ENCODE results near the gene PPP2R5E.

The PPP2R5E gene

GRCh38 chr14:63454863-63455622 lies 88.1 kb downstream of the PPP2R5E start:
- H3K36me3 ChIP-seq (ENCODE audit: control insufficient read depth, insufficient read depth, low read length), result no peaks in the 10 kb centered on the region
- H3K27ac ChIP-seq (ENCODE audit: low read length), result no peak overlapping the region
- DNase-seq (ENCODE audit: low read depth, low spot score), result no peak
- H3K9me3 ChIP-seq (ENCODE audit: control insufficient read depth, insufficient read depth, low read length), result no peaks in the 10 kb centered on the region
- H3K4me1 ChIP-seq (ENCODE audit: control insufficient read depth, insufficient read depth, low read length), result no peaks in the 10 kb centered on the region
- H3K4me3 ChIP-seq (ENCODE audit: low read length), result no peak overlapping the region
- WGBS (ENCODE audit: insufficient coverage, insufficient read length), result no CpG with 5 or more reads among the region's 2 CpGs
- no peaks in the 10 kb centered on the region for H3K27me3 ChIP-seq (ENCODE audit: control insufficient read depth, insufficient read depth, low read length)

- no peak for DNase-seq (ENCODE audit: low read depth, low spot score)
- WGBS (ENCODE audit: insufficient coverage, insufficient read length), result no CpG with 5 or more reads among the region's 3 CpGs
- no peak overlapping the region for H3K27ac ChIP-seq (ENCODE audit: low read length)
These were observed 88.7 kb downstream of the PPP2R5E start for GRCh38 chr14:63454436-63454835.

GRCh38 chr14:63453443-63453936 lies 89.7 kb downstream of the PPP2R5E start:
- no CpG with 5 or more reads among the region's 8 CpGs for WGBS (ENCODE audit: insufficient coverage, insufficient read length)
- H3K4me3 ChIP-seq (ENCODE audit: low read length), result no peak overlapping the region
- no peaks in the 10 kb centered on the region for H3K9me3 ChIP-seq (ENCODE audit: control insufficient read depth, insufficient read depth, low read length)
- H3K27me3 ChIP-seq (ENCODE audit: control insufficient read depth, insufficient read depth, low read length), result no peaks in the 10 kb centered on the region
- H3K27ac ChIP-seq (ENCODE audit: low read length), result no peak overlapping the region
- H3K4me1 ChIP-seq (ENCODE audit: control insufficient read depth, insufficient read depth, low read length), result no peaks in the 10 kb centered on the region
- H3K36me3 ChIP-seq (ENCODE audit: control insufficient read depth, insufficient read depth, low read length), result no peaks in the 10 kb centered on the region
- DNase-seq (ENCODE audit: low read depth, low spot score), result no peak

More at GRCh38 chr14:63454436-63454835, 88.7 kb downstream of the PPP2R5E start:
- Histone ChIP-seq H3K36me3 (ENCODE audit: control insufficient read depth, insufficient read depth, low read length) (no peaks in the 10 kb centered on the region), H3K4me1 (ENCODE audit: control insufficient read depth, insufficient read depth, low read length) (no peaks in the 10 kb centered on the region), H3K4me3 (ENCODE audit: low read length) (no peak overlapping the region), H3K27me3 (ENCODE audit: control insufficient read depth, insufficient read depth, low read length) (no peaks in the 10 kb centered on the region), H3K9me3 (ENCODE audit: control insufficient read depth, insufficient read depth, low read length) (no peaks in the 10 kb centered on the region)

DNA sequence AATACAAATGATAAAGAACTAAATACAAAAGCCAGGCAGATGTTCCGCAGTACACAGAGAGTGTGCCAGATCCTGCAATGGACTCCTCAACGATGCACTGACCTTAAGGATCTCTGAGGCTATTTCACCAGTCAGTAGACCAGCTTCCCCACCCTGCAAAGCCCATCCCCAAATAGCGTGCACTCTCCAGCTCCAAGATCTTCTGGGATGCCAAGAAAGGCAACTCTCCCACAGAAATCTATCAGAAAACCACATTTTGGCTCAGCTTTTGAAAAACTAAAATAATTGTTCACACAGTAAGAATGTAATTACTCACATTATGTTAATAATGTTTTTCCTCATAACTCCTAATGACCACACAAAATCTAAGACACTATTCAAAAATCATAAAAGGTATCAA lies 90.4 kb downstream of the PPP2R5E start:
- Histone ChIP-seq H3K4me3 (ENCODE audit: low read length) (no peak overlapping the region), H3K9me3 (ENCODE audit: control insufficient read depth, insufficient read depth, low read length) (no peaks in the 10 kb centered on the region), H3K27ac (ENCODE audit: low read length) (no peak overlapping the region), H3K27me3 (ENCODE audit: control insufficient read depth, insufficient read depth, low read length) (no peaks in the 10 kb centered on the region), H3K4me1 (ENCODE audit: control insufficient read depth, insufficient read depth, low read length) (no peaks in the 10 kb centered on the region), H3K36me3 (ENCODE audit: control insufficient read depth, insufficient read depth, low read length) (no peaks in the 10 kb centered on the region)
- no CpG with 5 or more reads among the region's 3 CpGs for WGBS (ENCODE audit: insufficient coverage, insufficient read length)
- DNase-seq (ENCODE audit: low read depth, low spot score), result no peak

DNA sequence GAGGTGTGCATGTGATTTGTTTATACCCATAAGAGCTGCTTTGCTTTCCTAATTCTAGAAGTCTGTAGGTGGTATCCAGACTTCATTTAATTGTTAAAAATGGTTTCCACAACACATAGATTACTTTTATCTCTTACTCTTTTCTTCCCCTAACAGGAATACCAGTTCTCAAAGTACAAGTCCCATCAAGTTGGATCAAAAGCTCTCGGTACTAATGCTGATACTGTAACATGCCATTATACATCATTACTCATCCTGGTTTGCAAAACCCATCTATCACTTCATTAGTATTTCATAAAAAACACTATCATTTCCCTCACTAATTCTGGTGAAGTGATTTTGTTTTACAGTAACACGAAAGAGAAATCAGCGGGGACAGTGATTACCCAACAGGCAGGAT lies 94.3 kb downstream of the PPP2R5E start:
- no peaks in the 10 kb centered on the region for H3K9me3 ChIP-seq (ENCODE audit: control insufficient read depth, insufficient read depth, low read length)
- H3K27me3 ChIP-seq (ENCODE audit: control insufficient read depth, insufficient read depth, low read length), result no peaks in the 10 kb centered on the region
- no peak overlapping the region for H3K27ac ChIP-seq (ENCODE audit: low read length)
- H3K36me3 ChIP-seq (ENCODE audit: control insufficient read depth, insufficient read depth, low read length), result no peaks in the 10 kb centered on the region
- WGBS (ENCODE audit: insufficient coverage, insufficient read length), result no CpG with 5 or more reads among the region's 3 CpGs
- H3K4me3 ChIP-seq (ENCODE audit: low read length), result no peak overlapping the region
- no peaks in the 10 kb centered on the region for H3K4me1 ChIP-seq (ENCODE audit: control insufficient read depth, insufficient read depth, low read length)
- no peak for DNase-seq (ENCODE audit: low read depth, low spot score)

DNA sequence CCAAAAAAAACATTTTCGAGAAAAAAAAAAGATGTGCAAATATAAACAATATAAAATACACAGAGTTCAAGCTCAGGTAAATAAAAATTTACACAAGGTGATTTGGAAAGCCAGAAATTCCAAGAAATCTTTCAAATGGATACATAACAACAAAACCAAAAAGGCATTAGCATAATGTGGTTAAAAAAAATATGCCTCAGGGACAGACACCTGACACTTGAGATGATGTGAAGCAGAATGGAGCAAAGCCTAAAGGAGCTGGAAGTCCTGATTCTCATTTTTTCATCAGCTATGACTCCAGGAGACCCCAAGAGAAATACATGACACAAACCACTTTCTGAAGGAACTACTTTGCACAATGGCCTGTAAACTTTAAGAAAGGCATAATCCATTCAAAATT lies 98.6 kb downstream of the PPP2R5E start:
- no CpG with 5 or more reads among the region's 1 CpG for WGBS (ENCODE audit: insufficient coverage, insufficient read length)
- H3K4me3 ChIP-seq (ENCODE audit: low read length), result no peak overlapping the region
- H3K9me3 ChIP-seq (ENCODE audit: control insufficient read depth, insufficient read depth, low read length), result no peaks in the 10 kb centered on the region
- H3K4me1 ChIP-seq (ENCODE audit: control insufficient read depth, insufficient read depth, low read length), result no peaks in the 10 kb centered on the region
- no peak overlapping the region for H3K27ac ChIP-seq (ENCODE audit: low read length)
- no peaks in the 10 kb centered on the region for H3K36me3 ChIP-seq (ENCODE audit: control insufficient read depth, insufficient read depth, low read length)
- no peak for DNase-seq (ENCODE audit: low read depth, low spot score)
- no peaks in the 10 kb centered on the region for H3K27me3 ChIP-seq (ENCODE audit: control insufficient read depth, insufficient read depth, low read length)

GRCh38 chr14:63443988-63444387 lies 99.2 kb downstream of the PPP2R5E start:
- H3K36me3 ChIP-seq (ENCODE audit: control insufficient read depth, insufficient read depth, low read length), result no peaks in the 10 kb centered on the region
- WGBS (ENCODE audit: insufficient coverage, insufficient read length), result 100% methylated on average over 1 of the region's 3 CpGs
- no peaks in the 10 kb centered on the region for H3K4me1 ChIP-seq (ENCODE audit: control insufficient read depth, insufficient read depth, low read length)
- H3K27ac ChIP-seq (ENCODE audit: low read length), result no peak overlapping the region
- no peaks in the 10 kb centered on the region for H3K9me3 ChIP-seq (ENCODE audit: control insufficient read depth, insufficient read depth, low read length)
- H3K27me3 ChIP-seq (ENCODE audit: control insufficient read depth, insufficient read depth, low read length), result no peaks in the 10 kb centered on the region
- no peak overlapping the region for H3K4me3 ChIP-seq (ENCODE audit: low read length)
- no peak for DNase-seq (ENCODE audit: low read depth, low spot score)

GRCh38 chr14:63443361-63443760 lies 99.8 kb downstream of the PPP2R5E start:
- Histone ChIP-seq H3K27ac (ENCODE audit: low read length) (no peak overlapping the region), H3K4me1 (ENCODE audit: control insufficient read depth, insufficient read depth, low read length) (no peaks in the 10 kb centered on the region), H3K27me3 (ENCODE audit: control insufficient read depth, insufficient read depth, low read length) (no peaks in the 10 kb centered on the region), H3K4me3 (ENCODE audit: low read length) (no peak overlapping the region), H3K9me3 (ENCODE audit: control insufficient read depth, insufficient read depth, low read length) (no peaks in the 10 kb centered on the region), H3K36me3 (ENCODE audit: control insufficient read depth, insufficient read depth, low read length) (no peaks in the 10 kb centered on the region)
- no peak for DNase-seq (ENCODE audit: low read depth, low spot score)
- WGBS (ENCODE audit: insufficient coverage, insufficient read length), result 100% methylated on average over 1 of the region's 3 CpGs

DNA sequence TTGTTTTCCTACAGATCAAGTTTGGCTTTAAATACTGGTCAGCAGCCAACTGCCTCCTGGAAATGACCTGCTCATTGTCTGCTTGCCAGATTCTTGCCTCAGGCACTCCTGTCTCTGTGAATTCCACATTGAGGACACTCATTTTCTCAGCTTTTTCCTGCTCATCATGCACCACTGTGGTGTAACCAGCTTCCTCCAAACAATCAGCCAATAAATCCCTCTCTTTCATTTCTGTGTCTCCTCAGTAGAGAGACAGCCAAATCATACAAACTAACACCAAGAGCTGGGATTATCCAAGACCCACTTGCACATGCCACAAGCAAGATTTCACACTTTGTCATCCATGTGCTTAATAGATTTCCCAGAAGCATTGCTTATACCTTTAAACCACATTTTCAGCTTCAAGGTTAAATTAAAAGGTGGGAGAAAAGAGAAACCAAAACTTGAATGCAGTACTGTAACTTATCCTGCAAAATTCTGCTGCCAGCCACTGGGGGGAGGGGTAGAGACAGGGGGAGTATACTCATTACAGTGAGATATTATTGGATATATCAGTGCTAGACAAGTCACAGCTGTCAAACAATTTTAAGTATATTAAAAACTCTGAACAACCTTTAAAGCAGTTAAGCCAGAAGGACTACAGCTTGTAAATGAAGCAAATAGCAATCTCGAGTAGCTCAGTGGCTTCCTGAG lies 105.0 kb downstream of the PPP2R5E start:
- Histone ChIP-seq H3K4me3 (ENCODE audit: low read length) (no peak overlapping the region), H3K4me1 (ENCODE audit: control insufficient read depth, insufficient read depth, low read length) (peaks cover 6% of the 10 kb centered on the region), H3K27me3 (ENCODE audit: control insufficient read depth, insufficient read depth, low read length) (no peaks in the 10 kb centered on the region), H3K36me3 (ENCODE audit: control insufficient read depth, insufficient read depth, low read length) (no peaks in the 10 kb centered on the region), H3K9me3 (ENCODE audit: control insufficient read depth, insufficient read depth, low read length) (no peaks in the 10 kb centered on the region), H3K27ac (ENCODE audit: low read length) (no peak overlapping the region)
- no peak for DNase-seq (ENCODE audit: low read depth, low spot score)
- no CpG with 5 or more reads among the region's 1 CpG for WGBS (ENCODE audit: insufficient coverage, insufficient read length)

DNA sequence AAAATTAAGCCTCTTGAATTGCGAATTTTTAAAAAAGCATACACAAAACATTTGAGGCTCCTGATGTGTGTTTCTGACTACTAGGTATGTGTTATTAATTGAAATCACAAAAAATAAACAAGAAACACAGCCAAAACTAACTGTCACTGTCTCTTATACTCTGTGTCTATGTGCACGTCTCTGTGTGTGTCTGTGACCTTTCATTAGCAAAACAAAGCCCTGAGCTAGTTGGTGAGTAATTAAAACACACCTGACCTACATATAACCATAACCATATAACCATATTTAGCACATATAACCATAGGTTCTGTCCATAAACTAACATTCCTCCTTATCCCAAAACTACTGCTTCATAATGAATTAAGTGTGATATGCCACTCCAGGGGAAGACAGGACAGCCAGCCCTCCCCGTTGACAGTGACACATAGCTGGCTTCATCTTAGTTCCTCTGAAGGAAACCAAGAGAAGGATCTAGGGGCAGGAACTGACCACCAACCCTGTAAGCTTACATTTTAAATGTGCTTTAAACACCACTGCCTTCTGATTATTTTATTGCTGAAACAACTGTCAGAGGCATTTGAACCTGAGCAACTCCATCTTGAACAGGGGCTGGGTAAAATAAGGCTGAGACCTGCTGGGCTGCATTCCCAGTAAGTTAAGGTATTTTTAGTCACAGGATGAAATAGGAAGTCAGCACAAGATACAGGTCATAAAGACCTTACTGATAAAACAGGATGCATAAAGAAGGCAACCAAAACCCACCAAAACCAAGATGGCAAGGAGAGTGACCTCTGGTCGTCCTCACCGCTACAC lies 106.7 kb downstream of the PPP2R5E start:
- no peaks in the 10 kb centered on the region for H3K36me3 ChIP-seq (ENCODE audit: control insufficient read depth, insufficient read depth, low read length)
- no peak overlapping the region for H3K4me3 ChIP-seq (ENCODE audit: low read length)
- no CpG with 5 or more reads among the region's 5 CpGs for WGBS (ENCODE audit: insufficient coverage, insufficient read length)
- no peak for DNase-seq (ENCODE audit: low read depth, low spot score)
- no peak overlapping the region for H3K27ac ChIP-seq (ENCODE audit: low read length)
- no peaks in the 10 kb centered on the region for H3K27me3 ChIP-seq (ENCODE audit: control insufficient read depth, insufficient read depth, low read length)
- peaks cover 8% of the 10 kb centered on the region for H3K4me1 ChIP-seq (ENCODE audit: control insufficient read depth, insufficient read depth, low read length)
- H3K9me3 ChIP-seq (ENCODE audit: control insufficient read depth, insufficient read depth, low read length), result no peaks in the 10 kb centered on the region

Measured in iPS DF 6.9 (cell line).